Stimulated activated naive CD8-positive, alpha-beta T cell treated with anti-CD3 and anti-CD28 coated beads, Interleukin-15, Interleukin-2, amounts not matched to agents 100 ng/mL and 50 ng/mL, for 24 hours (primary cell): ENCODE data around the gene WDPCP.
"Not testable (repeated sequence)": the region's sequence is repeated elsewhere in the genome, so short reads cannot be mapped to it uniquely, and the experiment has no call there.

ENCODE experiments used
- H3K27ac Mint-ChIP-seq: one replicate; pipeline ENCODE4 v1.8.0; 2021; ENCODE audit warnings: mild to moderate bottlenecking, mixed read lengths
- H3K27me3 Mint-ChIP-seq: one replicate; pipeline ENCODE4 v1.8.0; 2021; ENCODE audit warnings: mixed read lengths
- H3K36me3 Mint-ChIP-seq: one replicate; pipeline ENCODE4 v1.8.0; 2021; ENCODE audit warnings: low read depth, mixed read lengths
- H3K4me1 Mint-ChIP-seq: one replicate; pipeline ENCODE4 v1.8.0; 2021; ENCODE audit warnings: low read depth, mixed read lengths
- H3K4me3 Mint-ChIP-seq: one replicate; pipeline ENCODE4 v1.8.0; 2021; ENCODE audit warnings: mild to moderate bottlenecking, mixed read lengths
- H3K9me3 Mint-ChIP-seq: one replicate; pipeline ENCODE4 v1.8.0; 2021; ENCODE audit warnings: mixed read lengths

Gene WDPCP

DNA sequence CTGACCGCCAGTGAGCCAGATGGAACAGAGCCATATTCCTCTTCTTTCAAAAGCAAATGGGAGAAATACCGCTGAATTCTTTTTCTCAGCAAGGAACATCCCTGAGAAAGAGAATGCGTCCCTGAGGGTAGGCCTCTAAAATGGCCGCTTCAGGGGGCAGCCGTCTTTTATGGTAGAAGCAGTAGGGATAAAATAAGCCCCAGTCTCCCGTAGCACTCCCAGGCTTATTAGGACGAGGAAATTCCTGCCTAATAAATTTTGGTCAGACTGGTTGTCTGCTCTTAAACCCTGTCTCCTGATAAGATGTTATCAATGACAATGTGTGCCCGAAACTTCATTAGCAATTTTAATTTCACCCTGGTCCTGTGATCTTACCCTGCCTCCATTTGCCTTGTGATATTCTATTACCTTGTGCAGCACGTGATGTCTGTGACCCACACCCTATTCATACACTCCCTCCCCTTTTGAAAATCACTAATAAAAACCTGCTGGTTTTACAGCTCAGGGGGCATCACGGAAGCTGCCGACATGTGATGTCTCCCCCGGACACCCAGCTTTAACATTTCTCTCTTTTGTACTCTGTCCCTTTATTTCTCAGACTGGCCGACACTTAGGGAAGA, 14.4 kb downstream of the WDPCP start:
- peaks cover 16% of the 10 kb centered on the region for H3K9me3 Mint-ChIP-seq
- not testable (repeated sequence) for H3K27me3 Mint-ChIP-seq, H3K4me3 Mint-ChIP-seq, H3K4me1 Mint-ChIP-seq, H3K27ac Mint-ChIP-seq
- H3K36me3 Mint-ChIP-seq = peaks cover 27% of the 10 kb centered on the region

DNA sequence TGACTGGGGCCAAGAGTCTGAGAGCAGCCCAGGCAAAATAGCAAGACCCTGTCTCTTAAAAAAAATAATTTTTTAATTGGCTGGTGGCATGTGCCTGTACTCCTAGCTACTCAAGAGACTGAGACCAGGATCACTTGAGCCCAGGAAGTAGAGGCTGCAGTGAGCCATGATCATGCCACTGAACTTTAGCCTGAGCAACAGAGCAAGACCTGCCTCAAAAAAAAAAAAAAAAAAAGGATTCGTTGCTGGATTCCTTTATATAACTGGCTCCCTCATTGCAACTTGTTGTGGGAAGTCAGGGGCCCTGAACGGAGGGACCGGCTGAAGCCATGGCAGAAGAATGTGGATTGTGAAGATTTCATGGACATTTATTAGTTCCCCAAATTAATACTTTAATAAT, 15.3 kb downstream of the WDPCP start:
- not testable (repeated sequence) for H3K27me3 Mint-ChIP-seq, H3K4me3 Mint-ChIP-seq, H3K27ac Mint-ChIP-seq, H3K4me1 Mint-ChIP-seq
- H3K36me3 Mint-ChIP-seq = peaks cover 36% of the 10 kb centered on the region
- H3K9me3 Mint-ChIP-seq = peaks cover 21% of the 10 kb centered on the region

DNA sequence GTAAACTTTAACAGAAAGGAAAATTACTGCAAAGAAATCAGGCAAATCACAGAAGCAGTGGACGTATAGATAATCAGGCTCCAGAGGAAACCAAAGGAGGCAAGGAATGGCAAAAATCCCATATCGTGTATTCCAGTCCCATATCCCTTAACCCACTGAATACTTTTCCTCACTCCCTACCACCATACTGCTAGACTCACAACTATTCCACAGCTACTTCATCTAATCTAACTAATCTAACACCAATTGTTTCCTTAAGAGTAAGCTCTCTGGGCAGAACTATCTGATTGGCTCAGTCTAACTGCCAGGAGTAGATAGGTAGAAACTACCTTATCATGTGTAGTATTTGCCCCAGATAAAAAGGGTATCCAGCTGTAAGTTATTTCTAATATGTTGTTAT, 16.3 kb downstream of the WDPCP start:
- H3K27me3 Mint-ChIP-seq = no peaks in the 10 kb centered on the region
- H3K27ac Mint-ChIP-seq = no peak overlapping the region
- H3K4me3 Mint-ChIP-seq = no peak overlapping the region
- H3K36me3 Mint-ChIP-seq = peaks cover 43% of the 10 kb centered on the region
- H3K4me1 Mint-ChIP-seq = no peaks in the 10 kb centered on the region
- H3K9me3 Mint-ChIP-seq = peaks cover 26% of the 10 kb centered on the region

GRCh38 chr2:63571291-63571690, 17.0 kb downstream of the WDPCP start:
- Mint-ChIP-seq H3K9me3 (peaks cover 28% of the 10 kb centered on the region), H3K27me3 (no peaks in the 10 kb centered on the region), H3K4me3 (no peak overlapping the region), H3K4me1 (no peaks in the 10 kb centered on the region), H3K36me3 (peaks cover 43% of the 10 kb centered on the region), H3K27ac (no peak overlapping the region)

GRCh38 chr2:63569740-63570139, 18.5 kb downstream of the WDPCP start:
- Mint-ChIP-seq H3K27me3 (no peaks in the 10 kb centered on the region), H3K36me3 (peaks cover 48% of the 10 kb centered on the region), H3K4me3 (no peak overlapping the region), H3K9me3 (peaks cover 35% of the 10 kb centered on the region), H3K27ac (no peak overlapping the region), H3K4me1 (no peaks in the 10 kb centered on the region)

DNA sequence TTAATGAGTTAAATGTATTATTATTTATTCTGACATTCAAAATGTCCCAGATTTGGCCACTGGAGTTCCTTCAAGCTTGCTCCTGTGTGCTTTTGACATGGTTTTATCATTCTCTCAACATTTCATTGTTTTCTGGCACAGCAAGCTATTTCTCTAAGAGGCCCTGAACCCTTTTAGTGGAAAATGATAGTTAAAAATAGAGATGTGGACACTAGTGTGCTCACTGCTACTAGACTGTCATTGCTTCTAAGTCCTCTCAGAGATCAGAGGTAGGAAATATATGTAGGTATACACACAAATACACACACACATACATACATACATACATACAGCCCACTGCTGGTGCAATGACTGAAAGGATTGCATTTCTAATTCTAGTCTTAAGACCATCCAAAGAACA, 25.5 kb downstream of the WDPCP start:
- H3K4me3 Mint-ChIP-seq = no peak overlapping the region
- H3K27ac Mint-ChIP-seq = no peak overlapping the region
- peaks cover 21% of the 10 kb centered on the region for H3K9me3 Mint-ChIP-seq
- peaks cover 3% of the 10 kb centered on the region for H3K4me1 Mint-ChIP-seq
- H3K36me3 Mint-ChIP-seq = peaks cover 53% of the 10 kb centered on the region
- no peaks in the 10 kb centered on the region for H3K27me3 Mint-ChIP-seq

DNA sequence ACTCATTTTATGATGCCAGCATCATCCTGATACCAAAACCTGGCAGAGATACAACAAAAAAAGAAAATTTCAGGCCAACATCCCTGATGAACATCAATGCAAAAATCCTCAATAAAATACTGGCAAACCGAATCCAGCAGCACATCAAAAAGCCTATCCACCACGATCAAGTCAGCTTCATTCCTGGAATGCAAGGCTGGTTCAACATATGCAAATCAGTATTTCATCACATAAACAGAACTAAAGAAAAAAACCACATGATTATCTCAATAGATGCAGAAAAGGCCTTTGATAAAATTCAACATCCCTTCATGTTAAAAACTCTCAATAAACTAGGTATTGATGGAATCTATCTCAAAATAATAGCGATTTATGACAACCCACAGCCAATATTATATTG, 29.4 kb downstream of the WDPCP start:
- not testable (repeated sequence) for H3K27me3 Mint-ChIP-seq, H3K27ac Mint-ChIP-seq, H3K4me3 Mint-ChIP-seq, H3K4me1 Mint-ChIP-seq
- H3K36me3 Mint-ChIP-seq = peaks cover 70% of the 10 kb centered on the region
- H3K9me3 Mint-ChIP-seq = peaks cover 21% of the 10 kb centered on the region

DNA sequence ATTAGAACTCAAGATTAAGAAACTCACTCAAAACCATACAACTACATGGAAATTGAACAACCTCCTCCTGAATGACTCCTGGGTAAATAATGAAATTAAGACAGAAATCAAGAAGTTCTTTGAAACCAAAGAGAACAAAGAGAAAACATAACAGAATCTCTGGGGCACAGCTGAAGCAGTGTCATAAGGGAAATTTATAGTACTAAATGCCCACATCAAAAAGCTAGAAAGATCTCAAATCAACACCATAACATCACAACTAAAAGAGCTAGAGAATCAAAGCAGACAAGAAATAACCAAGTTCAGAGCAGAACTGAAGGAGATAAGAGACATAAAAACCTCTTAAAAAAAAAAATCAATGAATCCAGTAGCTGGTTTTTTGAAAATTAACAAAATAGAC, 30.5 kb downstream of the WDPCP start:
- H3K4me3 Mint-ChIP-seq, H3K4me1 Mint-ChIP-seq, H3K27me3 Mint-ChIP-seq: not testable (repeated sequence)
- H3K36me3 Mint-ChIP-seq = peaks cover 63% of the 10 kb centered on the region
- peak overlapping the region; percentile 21 for H3K27ac Mint-ChIP-seq
- peaks cover 21% of the 10 kb centered on the region for H3K9me3 Mint-ChIP-seq

DNA sequence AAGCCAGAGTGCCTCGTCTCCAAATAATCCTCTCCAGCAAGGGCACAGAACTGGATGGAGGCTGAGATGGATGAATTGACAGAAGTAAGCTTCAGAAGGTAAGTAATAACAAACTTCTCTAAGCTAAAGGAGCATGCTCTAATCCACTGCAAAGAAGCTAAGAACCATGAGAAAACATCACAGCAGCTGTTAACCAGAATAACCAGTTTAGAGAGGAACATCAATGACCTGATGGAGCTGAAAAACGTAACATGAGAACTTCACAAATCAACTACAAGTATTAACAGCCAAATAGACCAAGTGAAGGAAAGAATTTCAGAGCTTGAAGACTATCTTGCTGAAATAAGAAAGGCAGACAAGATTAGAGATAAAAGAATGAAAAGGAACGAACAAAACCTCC, 32.3 kb downstream of the WDPCP start:
- Mint-ChIP-seq H3K9me3 (peaks cover 21% of the 10 kb centered on the region), H3K27me3 (no peaks in the 10 kb centered on the region), H3K27ac (no peak overlapping the region), H3K4me1 (peaks cover 8% of the 10 kb centered on the region), H3K4me3 (no peak overlapping the region), H3K36me3 (peaks cover 52% of the 10 kb centered on the region)

- Mint-ChIP-seq H3K27ac (no peak overlapping the region), H3K36me3 (peaks cover 46% of the 10 kb centered on the region), H3K4me1 (peaks cover 10% of the 10 kb centered on the region), H3K9me3 (peaks cover 21% of the 10 kb centered on the region), H3K4me3 (no peak overlapping the region), H3K27me3 (no peaks in the 10 kb centered on the region)
Measured at GRCh38 chr2:63555299-63555698, 33.0 kb downstream of the WDPCP start.

DNA sequence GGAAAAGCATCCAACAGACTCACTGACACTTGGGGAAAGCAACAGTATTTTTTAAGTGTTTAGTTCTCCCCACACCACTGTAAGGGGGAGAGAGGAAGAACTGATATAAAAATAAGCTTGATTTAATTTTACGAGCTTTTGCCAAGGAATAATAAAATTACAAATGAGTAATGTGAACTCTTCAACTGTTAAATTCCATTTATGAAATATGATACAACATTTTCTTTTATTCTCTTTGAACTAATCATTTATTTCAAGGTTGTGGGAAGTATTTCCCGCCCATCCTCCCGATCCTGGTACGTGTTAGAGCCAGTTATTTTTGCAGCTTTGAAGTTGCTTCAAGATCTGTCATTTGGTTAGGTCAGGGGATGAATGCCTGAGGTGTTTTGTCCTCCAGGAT, 35.2 kb downstream of the WDPCP start:
- Mint-ChIP-seq H3K36me3 (peaks cover 34% of the 10 kb centered on the region), H3K27ac (no peak overlapping the region), H3K9me3 (peaks cover 21% of the 10 kb centered on the region), H3K27me3 (no peaks in the 10 kb centered on the region), H3K4me1 (peaks cover 11% of the 10 kb centered on the region), H3K4me3 (no peak overlapping the region)

DNA sequence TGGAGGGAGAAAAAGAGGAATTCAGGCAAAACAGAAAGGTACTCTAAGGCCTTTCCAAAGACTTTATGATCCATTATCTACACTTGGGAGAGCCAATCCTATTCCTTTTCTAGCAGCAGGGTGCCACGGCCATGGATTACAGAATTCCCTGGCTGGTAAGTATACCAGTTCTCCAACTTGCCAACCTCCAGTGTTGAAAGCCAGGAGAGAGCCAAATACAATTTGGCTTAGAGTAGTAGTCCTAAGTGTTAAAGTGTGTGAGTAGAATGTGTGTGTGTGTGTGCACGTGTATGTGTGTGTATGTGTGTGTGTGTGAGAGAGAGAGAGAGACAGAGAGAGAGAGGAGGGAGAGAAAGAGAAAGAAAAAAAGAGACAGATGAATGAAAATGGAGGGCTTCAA, 43.3 kb downstream of the WDPCP start:
- no peaks in the 10 kb centered on the region for H3K27me3 Mint-ChIP-seq
- H3K4me1 Mint-ChIP-seq = no peaks in the 10 kb centered on the region
- H3K27ac Mint-ChIP-seq = no peak overlapping the region
- no peak overlapping the region for H3K4me3 Mint-ChIP-seq
- H3K36me3 Mint-ChIP-seq = peaks cover 13% of the 10 kb centered on the region
- H3K9me3 Mint-ChIP-seq = peaks cover 12% of the 10 kb centered on the region

DNA sequence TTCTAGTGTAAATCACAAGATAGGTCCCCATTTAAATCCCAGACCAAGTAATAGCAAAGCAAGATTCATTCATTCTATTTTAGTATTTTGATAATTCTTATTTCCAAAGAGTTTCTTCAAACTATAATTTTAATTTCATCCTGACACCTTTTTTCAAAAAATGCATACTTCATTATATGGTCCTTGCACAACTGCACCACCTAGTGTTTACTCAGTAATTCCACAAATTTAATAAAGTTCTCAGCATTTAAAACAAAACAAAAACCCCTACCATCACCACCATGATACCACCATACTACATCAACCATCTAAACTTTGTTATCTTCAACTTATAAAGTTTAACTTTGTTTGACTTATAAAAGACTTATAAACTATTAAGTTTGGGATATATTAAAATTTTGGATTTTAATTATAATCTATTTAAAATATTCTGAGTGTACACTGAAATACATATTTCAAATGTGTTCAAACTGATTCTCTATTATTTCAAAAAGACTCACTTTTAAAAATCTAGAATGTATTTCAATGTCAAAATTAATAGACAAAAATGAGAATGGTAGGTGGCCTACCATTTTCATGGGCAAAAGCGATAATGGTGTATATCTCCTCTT, 44.2 kb downstream of the WDPCP start:
- no peaks in the 10 kb centered on the region for H3K4me1 Mint-ChIP-seq
- H3K4me3 Mint-ChIP-seq = no peak overlapping the region
- H3K27me3 Mint-ChIP-seq = no peaks in the 10 kb centered on the region
- H3K36me3 Mint-ChIP-seq = peaks cover 9% of the 10 kb centered on the region
- no peak overlapping the region for H3K27ac Mint-ChIP-seq
- H3K9me3 Mint-ChIP-seq = peaks cover 7% of the 10 kb centered on the region

DNA sequence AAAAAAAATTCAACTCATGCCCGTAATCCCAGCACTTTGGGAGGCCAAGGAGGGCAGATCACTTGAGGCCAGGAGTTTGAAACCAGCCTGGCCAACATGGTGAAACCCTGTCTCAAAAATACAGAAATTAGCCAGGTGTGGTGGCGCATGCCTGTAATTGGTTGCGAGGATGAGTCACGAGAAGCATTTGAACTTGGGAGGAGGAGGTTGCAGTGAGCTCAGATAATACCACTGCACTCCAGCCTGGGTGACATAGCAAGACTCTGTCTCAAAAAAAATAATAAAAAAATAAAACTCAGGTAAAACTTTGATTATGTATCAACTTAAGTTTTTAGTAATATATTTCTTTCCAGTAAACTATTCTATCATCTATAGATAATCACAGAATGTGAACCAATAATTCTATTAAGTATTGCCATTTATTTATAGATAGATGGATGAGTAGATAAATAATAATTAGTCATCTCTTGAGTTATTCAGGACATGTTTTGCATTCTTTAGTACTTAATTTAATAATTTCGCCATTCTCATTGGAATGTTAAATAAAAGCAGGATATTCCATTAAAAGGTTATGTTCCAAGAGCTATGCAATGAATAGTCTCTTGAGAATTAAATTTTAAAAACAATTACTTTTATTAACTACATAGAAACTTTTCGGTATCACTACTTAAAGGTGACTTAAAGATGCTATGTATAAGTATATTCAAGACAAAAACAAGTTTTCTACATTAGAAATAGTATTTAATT, 48.7 kb downstream of the WDPCP start:
- Mint-ChIP-seq H3K4me1 (no peaks in the 10 kb centered on the region), H3K4me3 (no peak overlapping the region), H3K36me3 (peaks cover 12% of the 10 kb centered on the region), H3K27ac (no peak overlapping the region), H3K27me3 (no peaks in the 10 kb centered on the region), H3K9me3 (peaks cover 5% of the 10 kb centered on the region)

GRCh38 chr2:63538390-63538789, 49.9 kb downstream of the WDPCP start:
- peaks cover 18% of the 10 kb centered on the region for H3K36me3 Mint-ChIP-seq
- no peak overlapping the region for H3K4me3 Mint-ChIP-seq
- no peaks in the 10 kb centered on the region for H3K4me1 Mint-ChIP-seq
- no peaks in the 10 kb centered on the region for H3K27me3 Mint-ChIP-seq
- no peak overlapping the region for H3K27ac Mint-ChIP-seq
- H3K9me3 Mint-ChIP-seq = peaks cover 11% of the 10 kb centered on the region
